Measurements from ENCODE around the gene NUBP2.

GRCh38 chr16:1793578-1794220 is 10.9 kb downstream of the NUBP2 start, which contains the start of gene IGFALS:
- no peak for TF ChIP-seq POLR2A (IDR thresholded peaks at IDR 0.05; ENCODE audit: low read length)
- no peak for TF ChIP-seq GATA1 (IDR thresholded peaks at IDR 0.05; ENCODE audit: low read depth, low read length)
